ENCODE data around the gene TMUB1. TPM values are rescaled to one million over a fixed set of nuclear protein-coding genes. Genes with fewer than 3 reads are reported as not detected.
"Not testable (repeated sequence)": the region's sequence is repeated elsewhere in the genome, so short reads cannot be mapped to it uniquely, and the experiment has no call there.

TMUB1 gene
- total RNA-seq, 1 experiment from 2014 or later = 258 TPM

GRCh38 chr7:151057506-151057988, 25.7 kb downstream of the TMUB1 start, which contains the start of gene CDK5:
TSS of gene CDK5 (minus strand) at chr7:151057897. CDS start at chr7:151057848, 49 bp downstream.
- no peak for DNase-seq (ENCODE audit: low spot score)

- DNase-seq (ENCODE audit: low spot score) = no peak
These were observed 26.4 kb downstream of the TMUB1 start for GRCh38 chr7:151056666-151057505.

GRCh38 chr7:151056283-151056665, 27.0 kb downstream of the TMUB1 start:
- DNase-seq (ENCODE audit: low spot score) = no peak

GRCh38 chr7:151053751-151054150, 29.5 kb downstream of the TMUB1 start:
- DNase-seq (ENCODE audit: low spot score) = no peak

- DNase-seq (ENCODE audit: low spot score) = no peak
These were observed 30.2 kb downstream of the TMUB1 start for GRCh38 chr7:151053096-151053495.

GRCh38 chr7:151051108-151051507, 32.2 kb downstream of the TMUB1 start:
- DNase-seq (ENCODE audit: low spot score) = no peak

- DNase-seq (ENCODE audit: low spot score) = no peak
These were observed 34.3 kb downstream of the TMUB1 start for GRCh38 chr7:151048911-151049463.

GRCh38 chr7:151047976-151048815, 35.1 kb downstream of the TMUB1 start, which contains the start of gene ASIC3:
TSS of gene ASIC3 (plus strand) at chr7:151048531. CDS start at chr7:151048886, 355 bp downstream.
- DNase-seq (ENCODE audit: low spot score) = no peak

GRCh38 chr7:151046603-151047573, 36.4 kb downstream of the TMUB1 start:
- DNase-seq (ENCODE audit: low spot score) = peak; percentile 60

GRCh38 chr7:151045967-151046366, 37.3 kb downstream of the TMUB1 start:
- DNase-seq (ENCODE audit: low spot score) = no peak

GRCh38 chr7:151045262-151045661, 38.0 kb downstream of the TMUB1 start:
- DNase-seq (ENCODE audit: low spot score) = no peak

- DNase-seq (ENCODE audit: low spot score) = no peak
These were observed 39.3 kb downstream of the TMUB1 start for GRCh38 chr7:151043959-151044358.

GRCh38 chr7:151043449-151043848, 39.8 kb downstream of the TMUB1 start:
- not testable (repeated sequence) for DNase-seq (ENCODE audit: low spot score)

GRCh38 chr7:151040616-151041375, 42.5 kb downstream of the TMUB1 start:
- DNase-seq (ENCODE audit: low spot score) = no peak

- no peak for DNase-seq (ENCODE audit: low spot score)
These were observed 43.3 kb downstream of the TMUB1 start for GRCh38 chr7:151039850-151040548.

- DNase-seq (ENCODE audit: low spot score) = peak; percentile 95
These were observed 44.1 kb downstream of the TMUB1 start for GRCh38 chr7:151038951-151039849.

GRCh38 chr7:151035902-151036301, 47.4 kb downstream of the TMUB1 start:
- DNase-seq (ENCODE audit: low spot score) = no peak

GRCh38 chr7:151035026-151035717, 48.1 kb downstream of the TMUB1 start:
- DNase-seq (ENCODE audit: low spot score) = no peak
